WERI-Rb-1 (cell line): ENCODE measurements around the gene GANAB.
A peak's percentile ranks its signal among the peaks of the same experiment; 100 is the strongest.

Source experiments
- DNase-seq: peaks from one replicate; pipeline ENCODE4 v3.0.0-alpha.2; 2020
- H3K27ac ChIP-seq: fragments of 250-450 bp; sonication (Bioruptor Pico); 2 replicates; pipeline ENCODE4 v1.5.1; 2020; ENCODE audit warnings: mild to moderate bottlenecking, moderate library complexity
- H3K27me3 ChIP-seq: fragments of 250-450 bp; sonication (Bioruptor Pico); 2 replicates; pipeline ENCODE4 v1.5.1; 2021; ENCODE audit warnings: mild to moderate bottlenecking, low read depth, moderate library complexity; ENCODE audit not compliant: insufficient read depth, severe bottlenecking
- H3K36me3 ChIP-seq: fragments of 250-450 bp; sonication (Bioruptor Pico); 2 replicates; pipeline ENCODE4 v1.5.1; 2020; ENCODE audit warnings: mild to moderate bottlenecking, moderate library complexity
- H3K4me3 ChIP-seq: 2 replicates; pipeline ENCODE4 v1.5.1; 2011; ENCODE audit warnings: low read depth, mild to moderate bottlenecking, control low read depth, low read length
- H3K9me3 ChIP-seq: fragments of 250-450 bp; sonication (Bioruptor Pico); 2 replicates; pipeline ENCODE4 v1.5.1; 2021; ENCODE audit warnings: mild to moderate bottlenecking, moderate library complexity; ENCODE audit not compliant: severe bottlenecking
- CTCF ChIP-seq: IDR thresholded peaks from 2 replicates; pipeline ENCODE4 v1.5.1; 2011; ENCODE audit warnings: low read depth, mild to moderate bottlenecking, control low read depth, inconsistent platforms, low read length

Gene GANAB

GRCh38 chr11:62600367-62601121 is 45.9 kb downstream of the GANAB start:
- H3K27ac ChIP-seq = peak overlapping the region; percentile 97
- no peaks in the 10 kb centered on the region for H3K9me3 ChIP-seq
- peaks cover 60% of the 10 kb centered on the region for H3K36me3 ChIP-seq
- H3K27me3 ChIP-seq = no peaks in the 10 kb centered on the region
- no peak for TF ChIP-seq CTCF
- peak overlapping the region; percentile 95 for H3K4me3 ChIP-seq
- DNase-seq = no peak

GRCh38 chr11:62599901-62600300 is 46.5 kb downstream of the GANAB start:
- TF ChIP-seq CTCF = no peak
- no peaks in the 10 kb centered on the region for H3K9me3 ChIP-seq
- no peak for DNase-seq
- peak overlapping the region; percentile 95; the same call in 1 of the 2 replicates for H3K4me3 ChIP-seq
- peaks cover 63% of the 10 kb centered on the region for H3K36me3 ChIP-seq
- peak overlapping the region; percentile 97 for H3K27ac ChIP-seq
- H3K27me3 ChIP-seq = no peaks in the 10 kb centered on the region

GRCh38 chr11:62599069-62599696 is 47.2 kb downstream of the GANAB start:
- no peaks in the 10 kb centered on the region for H3K9me3 ChIP-seq
- DNase-seq = peak; percentile 98
- H3K4me3 ChIP-seq = peak overlapping the region; percentile 7; the same call in 1 of the 2 replicates
- no peaks in the 10 kb centered on the region for H3K27me3 ChIP-seq
- peaks cover 70% of the 10 kb centered on the region for H3K36me3 ChIP-seq
- H3K27ac ChIP-seq = peak overlapping the region; percentile 97
- TF ChIP-seq CTCF = no peak

GRCh38 chr11:62595124-62595523 is 51.3 kb downstream of the GANAB start:
- Histone ChIP-seq H3K36me3 (peaks cover 73% of the 10 kb centered on the region), H3K27ac (no peak overlapping the region), H3K4me3 (no peak overlapping the region), H3K9me3 (no peaks in the 10 kb centered on the region), H3K27me3 (no peaks in the 10 kb centered on the region)
- no peak for TF ChIP-seq CTCF
- no peak for DNase-seq

GRCh38 chr11:62593434-62594044 is 52.9 kb downstream of the GANAB start:
- Histone ChIP-seq H3K4me3 (no peak overlapping the region), H3K27ac (no peak overlapping the region; the same call in 1 of the 2 replicates), H3K36me3 (peaks cover 65% of the 10 kb centered on the region), H3K9me3 (no peaks in the 10 kb centered on the region), H3K27me3 (no peaks in the 10 kb centered on the region)
- DNase-seq = peak; percentile 86
- TF ChIP-seq CTCF = peak; percentile 91
